BLaER1 (cell line): ENCODE results near the gene NCCRP1.

Experiments used
- H3K27ac ChIP-seq: shearing (Covaris generic); formaldehyde crosslinking; 2 replicates; pipeline ENCODE4 v1.8.1; 2022
- H3K27me3 ChIP-seq: shearing (Covaris generic); formaldehyde crosslinking; 2 replicates; pipeline ENCODE4 v1.8.1; 2022
- H3K36me3 ChIP-seq: shearing (Covaris generic); formaldehyde crosslinking; 2 replicates; pipeline ENCODE4 v1.8.1; 2022
- H3K4me1 ChIP-seq: shearing (Covaris generic); formaldehyde crosslinking; 2 replicates; pipeline ENCODE4 v1.8.1; 2022
- H3K4me2 ChIP-seq: shearing (Covaris generic); formaldehyde crosslinking; 2 replicates; pipeline ENCODE4 v1.8.1; 2022
- H3K4me3 ChIP-seq: shearing (Covaris generic); formaldehyde crosslinking; 2 replicates; pipeline ENCODE4 v1.8.1; 2022
- H3K9ac ChIP-seq: shearing (Covaris generic); formaldehyde crosslinking; 2 replicates; pipeline ENCODE4 v1.8.1; 2022
- H3K9me3 ChIP-seq: shearing (Covaris generic); formaldehyde crosslinking; 2 replicates; pipeline ENCODE4 v1.8.1; 2022
- H4K20me1 ChIP-seq: shearing (Covaris generic); formaldehyde crosslinking; 2 replicates; pipeline ENCODE4 v1.8.1; 2022
- Cebpa-rat ChIP-seq: shearing (Covaris generic); IDR thresholded peaks from 2 replicates; pipeline ENCODE4 v1.8.1; 2022

The NCCRP1 gene

DNA sequence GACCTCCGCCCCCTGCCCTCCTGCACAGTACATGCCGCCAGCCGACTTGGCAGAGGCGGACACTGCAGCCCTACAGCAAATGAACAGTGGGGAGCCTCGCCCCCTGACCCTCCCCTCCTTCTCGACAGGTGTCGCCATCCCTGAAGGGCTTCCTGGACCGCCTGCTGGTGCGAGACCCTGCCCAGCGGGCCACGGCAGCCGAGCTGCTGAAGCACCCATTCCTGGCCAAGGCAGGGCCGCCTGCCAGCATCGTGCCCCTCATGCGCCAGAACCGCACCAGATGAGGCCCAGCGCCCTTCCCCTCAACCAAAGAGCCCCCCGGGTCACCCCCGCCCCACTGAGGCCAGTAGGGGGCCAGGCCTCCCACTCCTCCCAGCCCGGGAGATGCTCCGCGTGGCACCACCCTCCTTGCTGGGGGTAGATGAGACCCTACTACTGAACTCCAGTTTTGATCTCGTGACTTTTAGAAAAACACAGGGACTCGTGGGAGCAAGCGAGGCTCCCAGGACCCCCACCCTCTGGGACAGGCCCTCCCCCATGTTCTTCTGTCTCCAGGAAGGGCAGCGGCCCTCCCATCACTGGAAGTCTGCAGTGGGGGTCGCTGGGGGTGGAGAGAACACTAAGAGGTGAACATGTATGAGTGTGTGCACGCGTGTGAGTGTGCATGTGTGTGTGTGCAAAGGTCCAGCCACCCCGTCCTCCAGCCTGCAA is 18.3 kb upstream of the NCCRP1 start:
- Histone ChIP-seq H3K27ac (peak overlapping the region; percentile 40), H3K27me3 (no peaks in the 10 kb centered on the region), H3K4me3 (no peak overlapping the region), H3K36me3 (peaks cover 64% of the 10 kb centered on the region), H4K20me1 (no peaks in the 10 kb centered on the region; the same call in 1 of the 2 replicates), H3K9ac (no peak overlapping the region), H3K9me3 (no peaks in the 10 kb centered on the region), H3K4me1 (peaks cover 38% of the 10 kb centered on the region), H3K4me2 (peak overlapping the region; percentile 82)
- TF ChIP-seq Cebpa-rat, result no peak

GRCh38 chr19:39179754-39180153 is 17.0 kb upstream of the NCCRP1 start:
- Histone ChIP-seq H3K36me3 (peaks cover 54% of the 10 kb centered on the region), H3K4me1 (peaks cover 42% of the 10 kb centered on the region), H3K27ac (peak overlapping the region; percentile 77), H3K4me2 (peak overlapping the region; percentile 82), H3K27me3 (no peaks in the 10 kb centered on the region), H3K9me3 (no peaks in the 10 kb centered on the region), H3K9ac (peak overlapping the region; percentile 45; the same call in 1 of the 2 replicates), H4K20me1 (no peaks in the 10 kb centered on the region; the same call in 1 of the 2 replicates), H3K4me3 (no peak overlapping the region)
- TF ChIP-seq Cebpa-rat, result no peak

DNA sequence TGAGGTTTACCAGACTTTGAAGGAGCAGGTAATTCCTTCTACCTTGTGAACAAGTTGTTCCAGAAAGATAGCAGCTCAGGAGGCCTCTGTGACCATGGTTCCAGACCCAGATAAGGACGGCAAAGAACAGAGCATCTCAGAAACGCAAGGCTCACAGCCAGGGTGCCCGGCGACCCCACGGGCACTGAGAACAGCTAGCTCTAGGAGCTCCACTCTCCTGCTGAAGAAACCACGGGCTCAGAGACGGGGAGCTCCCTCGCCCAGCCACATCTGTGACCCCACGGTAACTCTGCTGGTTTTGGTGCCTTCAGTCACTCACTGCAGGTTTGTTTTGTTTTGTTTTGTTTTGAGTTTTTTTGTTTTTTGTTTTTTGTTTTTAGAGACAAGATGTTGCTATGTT is 16.0 kb upstream of the NCCRP1 start:
- Histone ChIP-seq H3K4me3 (no peak overlapping the region), H4K20me1 (no peaks in the 10 kb centered on the region; the same call in 1 of the 2 replicates), H3K27ac (peak overlapping the region; percentile 33; the same call in 1 of the 2 replicates), H3K27me3 (no peaks in the 10 kb centered on the region), H3K4me2 (peak overlapping the region; percentile 82), H3K4me1 (peaks cover 52% of the 10 kb centered on the region), H3K36me3 (peaks cover 44% of the 10 kb centered on the region), H3K9ac (no peak overlapping the region), H3K9me3 (no peaks in the 10 kb centered on the region)
- TF ChIP-seq Cebpa-rat, result no peak

DNA sequence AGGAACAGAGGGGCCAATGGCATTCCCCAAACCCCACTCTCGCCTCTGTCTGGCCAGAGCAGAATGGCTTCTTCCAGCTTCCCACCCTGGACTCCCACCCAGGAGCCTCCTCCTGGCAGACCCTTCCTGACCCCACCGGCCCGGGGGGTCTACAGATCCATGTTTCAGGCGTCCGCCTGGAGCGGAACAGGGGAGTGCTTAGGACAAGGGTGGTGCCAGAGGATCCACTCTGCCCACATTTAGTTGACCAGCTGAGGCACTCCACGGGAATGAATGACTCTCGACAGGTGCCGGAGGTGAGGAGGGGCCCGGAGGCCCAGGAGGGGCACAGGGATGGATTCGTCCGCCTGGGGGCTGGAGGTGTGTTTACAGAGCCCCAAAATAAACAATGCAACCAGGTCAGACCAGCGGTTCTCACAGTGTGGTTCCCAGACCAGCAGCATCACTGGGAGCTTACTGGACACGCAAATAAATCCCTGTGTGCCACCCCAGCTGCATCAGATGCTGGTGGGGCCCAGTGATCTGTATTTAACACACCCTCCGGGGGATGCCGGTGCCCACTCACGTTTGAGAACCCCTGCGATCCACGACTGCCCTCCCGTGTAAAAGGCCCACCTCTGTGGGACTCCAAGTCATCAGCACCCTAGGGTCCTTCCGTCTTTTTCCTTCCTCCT is 15.1 kb upstream of the NCCRP1 start:
- no peak for TF ChIP-seq Cebpa-rat
- Histone ChIP-seq H3K4me3 (no peak overlapping the region), H4K20me1 (no peaks in the 10 kb centered on the region; the same call in 1 of the 2 replicates), H3K9ac (no peak overlapping the region), H3K4me1 (peaks cover 54% of the 10 kb centered on the region), H3K4me2 (peak overlapping the region; percentile 82; the same call in 1 of the 2 replicates), H3K36me3 (peaks cover 35% of the 10 kb centered on the region), H3K27me3 (no peaks in the 10 kb centered on the region), H3K9me3 (no peaks in the 10 kb centered on the region), H3K27ac (no peak overlapping the region; the same call in 1 of the 2 replicates)

GRCh38 chr19:39182174-39182505 is 14.6 kb upstream of the NCCRP1 start:
- no peaks in the 10 kb centered on the region; the same call in 1 of the 2 replicates for H4K20me1 ChIP-seq
- peaks cover 54% of the 10 kb centered on the region for H3K4me1 ChIP-seq
- no peak for TF ChIP-seq Cebpa-rat
- no peak overlapping the region for H3K27ac ChIP-seq
- H3K9me3 ChIP-seq, result no peaks in the 10 kb centered on the region
- H3K4me3 ChIP-seq, result no peak overlapping the region
- H3K27me3 ChIP-seq, result no peaks in the 10 kb centered on the region
- no peak overlapping the region for H3K9ac ChIP-seq
- no peak overlapping the region for H3K4me2 ChIP-seq
- peaks cover 30% of the 10 kb centered on the region for H3K36me3 ChIP-seq

- Histone ChIP-seq H3K36me3 (peaks cover 20% of the 10 kb centered on the region), H3K4me1 (peaks cover 48% of the 10 kb centered on the region), H3K27ac (no peak overlapping the region), H3K4me3 (no peak overlapping the region), H3K9me3 (no peaks in the 10 kb centered on the region), H3K4me2 (no peak overlapping the region), H3K27me3 (no peaks in the 10 kb centered on the region), H4K20me1 (no peaks in the 10 kb centered on the region; the same call in 1 of the 2 replicates), H3K9ac (no peak overlapping the region)
- no peak for TF ChIP-seq Cebpa-rat
Observed at GRCh38 chr19:39183104-39183503, 13.7 kb upstream of the NCCRP1 start.

GRCh38 chr19:39186391-39186790 is 10.4 kb upstream of the NCCRP1 start:
- no peak overlapping the region for H3K27ac ChIP-seq
- H3K4me2 ChIP-seq, result no peak overlapping the region
- H3K36me3 ChIP-seq, result peaks cover 7% of the 10 kb centered on the region
- H3K9me3 ChIP-seq, result no peaks in the 10 kb centered on the region
- no peak overlapping the region for H3K4me3 ChIP-seq
- peaks cover 27% of the 10 kb centered on the region for H3K4me1 ChIP-seq
- no peak overlapping the region for H3K9ac ChIP-seq
- H4K20me1 ChIP-seq, result no peaks in the 10 kb centered on the region
- H3K27me3 ChIP-seq, result no peaks in the 10 kb centered on the region
- no peak for TF ChIP-seq Cebpa-rat

- Histone ChIP-seq H3K4me2 (no peak overlapping the region), H3K4me3 (no peak overlapping the region), H4K20me1 (no peaks in the 10 kb centered on the region), H3K27me3 (no peaks in the 10 kb centered on the region), H3K9ac (no peak overlapping the region), H3K27ac (no peak overlapping the region), H3K9me3 (no peaks in the 10 kb centered on the region), H3K4me1 (peaks cover 27% of the 10 kb centered on the region), H3K36me3 (no peaks in the 10 kb centered on the region)
- TF ChIP-seq Cebpa-rat, result no peak
Observed at GRCh38 chr19:39187552-39187943, 9.2 kb upstream of the NCCRP1 start.

DNA sequence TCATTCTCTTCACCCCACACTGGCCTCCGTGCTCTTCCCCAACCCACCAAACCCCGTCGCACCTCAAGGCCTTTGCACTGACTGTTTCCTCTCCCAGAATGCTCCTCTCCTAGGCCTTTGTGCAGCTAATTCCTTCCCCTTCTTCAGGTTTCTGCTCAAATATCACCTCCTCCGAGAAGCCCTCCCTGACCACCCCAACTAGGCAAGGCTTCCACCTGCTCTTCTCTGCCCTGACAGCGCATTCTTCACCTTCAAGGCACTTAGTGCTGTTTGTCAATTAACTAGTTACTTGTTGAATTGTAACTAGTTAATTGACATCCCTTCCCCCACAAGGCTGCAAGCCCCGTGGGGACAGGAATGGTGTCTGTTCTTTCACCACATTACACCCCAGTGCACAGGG is 7.8 kb upstream of the NCCRP1 start:
- Histone ChIP-seq H3K4me2 (peak overlapping the region; percentile 30), H3K4me3 (no peak overlapping the region), H3K4me1 (peaks cover 39% of the 10 kb centered on the region), H3K27me3 (no peaks in the 10 kb centered on the region), H4K20me1 (no peaks in the 10 kb centered on the region), H3K27ac (no peak overlapping the region), H3K9me3 (no peaks in the 10 kb centered on the region), H3K9ac (no peak overlapping the region), H3K36me3 (no peaks in the 10 kb centered on the region)
- TF ChIP-seq Cebpa-rat, result no peak

DNA sequence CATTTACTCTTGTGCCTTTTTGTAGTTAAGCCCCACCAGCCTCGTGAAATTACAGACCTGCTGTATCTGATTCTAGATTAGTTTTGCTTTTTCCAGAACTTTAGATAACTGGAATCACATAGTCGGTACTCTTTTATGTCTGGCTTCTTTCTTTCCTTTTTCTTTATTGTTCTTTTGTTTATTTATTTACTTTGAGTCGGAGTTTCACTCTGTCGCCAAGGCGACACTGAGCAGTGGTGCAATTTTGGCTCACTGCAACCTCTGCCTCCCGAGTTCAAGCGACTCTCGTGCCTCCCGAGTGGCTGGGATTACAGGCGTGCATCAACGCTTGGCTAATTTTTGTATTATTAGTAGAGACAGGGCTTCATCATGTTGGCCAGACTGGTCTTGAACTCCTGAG is 6.0 kb upstream of the NCCRP1 start:
- peaks cover 9% of the 10 kb centered on the region for H3K27me3 ChIP-seq
- H3K9ac ChIP-seq, result no peak overlapping the region
- H4K20me1 ChIP-seq, result no peaks in the 10 kb centered on the region
- H3K4me2 ChIP-seq, result no peak overlapping the region
- no peaks in the 10 kb centered on the region for H3K9me3 ChIP-seq
- H3K4me3 ChIP-seq, result no peak overlapping the region
- H3K4me1 ChIP-seq, result peaks cover 34% of the 10 kb centered on the region
- H3K36me3 ChIP-seq, result no peaks in the 10 kb centered on the region
- H3K27ac ChIP-seq, result no peak overlapping the region
- TF ChIP-seq Cebpa-rat, result no peak
